Measurements from ENCODE around the gene RIMS4.

RIMS4 gene

DNA sequence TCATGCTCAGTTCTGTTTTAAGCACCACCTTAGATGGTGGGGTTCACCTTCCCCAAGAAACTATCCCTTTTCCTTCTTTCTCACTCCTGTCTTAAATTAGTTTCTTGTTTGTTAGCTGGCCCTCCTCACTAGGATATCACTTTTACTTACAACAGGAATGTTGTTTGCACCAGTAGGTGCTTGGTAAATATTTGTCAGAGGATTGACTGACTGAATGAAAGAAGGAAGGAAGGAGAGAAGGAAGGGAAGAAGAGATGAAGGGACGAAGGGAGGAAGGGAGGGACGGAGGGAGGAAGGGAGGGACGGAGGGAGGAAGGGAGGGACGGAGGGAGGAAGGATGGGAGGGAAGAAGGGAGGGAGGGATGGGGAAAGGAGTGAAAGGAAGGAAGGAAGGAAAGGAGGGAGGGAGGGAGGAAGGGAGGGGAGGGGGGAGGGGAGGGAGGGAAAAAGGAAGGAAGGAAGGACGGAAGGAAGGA is 65.2 kb downstream of the RIMS4 start:
- Histone ChIP-seq H3K4me1 (ENCODE audit: low read length) (peaks cover 3% of the 10 kb centered on the region; the same call in 1 of the 2 replicates), H3F3A (ENCODE audit: insufficient read depth, low read length) (no peaks in the 10 kb centered on the region), H3K4me2 (ENCODE audit: low read depth, low read length) (no peak overlapping the region), H3K9ac (ENCODE audit: low read length) (no peak overlapping the region), H2AFZ (ENCODE audit: low read length) (no peak overlapping the region), H4K20me1 (ENCODE audit: insufficient read depth, low read length) (no peaks in the 10 kb centered on the region), H3K9me2 (replicated peaks; ENCODE audit: insufficient read depth, low read length) (no peaks in the 10 kb centered on the region), H3K79me2 (ENCODE audit: low read length) (no peaks in the 10 kb centered on the region), H3K4me3 (ENCODE audit: low read length) (no peak overlapping the region), H3K9me3 (replicated peaks; ENCODE audit: insufficient read depth, low read length) (no peaks in the 10 kb centered on the region), H3K36me3 (replicated peaks; ENCODE audit: insufficient read depth, low read length) (no peaks in the 10 kb centered on the region), H3K27ac (ENCODE audit: low read length) (no peak overlapping the region), H3K27me3 (replicated peaks; ENCODE audit: insufficient read depth, low read length) (peaks cover 69% of the 10 kb centered on the region)
- TF ChIP-seq EZH2 (optimal IDR thresholded peaks at IDR 0.05; ENCODE audit: low read depth, low read length) (no peak), EZH2phosphoT487 (IDR thresholded peaks at IDR 0.05; ENCODE audit: low read length) (no peak)
- TF ChIP-seq, protein P1, sequence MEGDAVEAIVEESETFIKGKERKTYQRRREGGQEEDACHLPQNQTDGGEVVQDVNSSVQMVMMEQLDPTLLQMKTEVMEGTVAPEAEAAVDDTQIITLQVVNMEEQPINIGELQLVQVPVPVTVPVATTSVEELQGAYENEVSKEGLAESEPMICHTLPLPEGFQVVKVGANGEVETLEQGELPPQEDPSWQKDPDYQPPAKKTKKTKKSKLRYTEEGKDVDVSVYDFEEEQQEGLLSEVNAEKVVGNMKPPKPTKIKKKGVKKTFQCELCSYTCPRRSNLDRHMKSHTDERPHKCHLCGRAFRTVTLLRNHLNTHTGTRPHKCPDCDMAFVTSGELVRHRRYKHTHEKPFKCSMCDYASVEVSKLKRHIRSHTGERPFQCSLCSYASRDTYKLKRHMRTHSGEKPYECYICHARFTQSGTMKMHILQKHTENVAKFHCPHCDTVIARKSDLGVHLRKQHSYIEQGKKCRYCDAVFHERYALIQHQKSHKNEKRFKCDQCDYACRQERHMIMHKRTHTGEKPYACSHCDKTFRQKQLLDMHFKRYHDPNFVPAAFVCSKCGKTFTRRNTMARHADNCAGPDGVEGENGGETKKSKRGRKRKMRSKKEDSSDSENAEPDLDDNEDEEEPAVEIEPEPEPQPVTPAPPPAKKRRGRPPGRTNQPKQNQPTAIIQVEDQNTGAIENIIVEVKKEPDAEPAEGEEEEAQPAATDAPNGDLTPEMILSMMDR (IDR thresholded peaks at IDR 0.05; ENCODE audit: low read length) = no peak
- DNase-seq = no peak

DNA sequence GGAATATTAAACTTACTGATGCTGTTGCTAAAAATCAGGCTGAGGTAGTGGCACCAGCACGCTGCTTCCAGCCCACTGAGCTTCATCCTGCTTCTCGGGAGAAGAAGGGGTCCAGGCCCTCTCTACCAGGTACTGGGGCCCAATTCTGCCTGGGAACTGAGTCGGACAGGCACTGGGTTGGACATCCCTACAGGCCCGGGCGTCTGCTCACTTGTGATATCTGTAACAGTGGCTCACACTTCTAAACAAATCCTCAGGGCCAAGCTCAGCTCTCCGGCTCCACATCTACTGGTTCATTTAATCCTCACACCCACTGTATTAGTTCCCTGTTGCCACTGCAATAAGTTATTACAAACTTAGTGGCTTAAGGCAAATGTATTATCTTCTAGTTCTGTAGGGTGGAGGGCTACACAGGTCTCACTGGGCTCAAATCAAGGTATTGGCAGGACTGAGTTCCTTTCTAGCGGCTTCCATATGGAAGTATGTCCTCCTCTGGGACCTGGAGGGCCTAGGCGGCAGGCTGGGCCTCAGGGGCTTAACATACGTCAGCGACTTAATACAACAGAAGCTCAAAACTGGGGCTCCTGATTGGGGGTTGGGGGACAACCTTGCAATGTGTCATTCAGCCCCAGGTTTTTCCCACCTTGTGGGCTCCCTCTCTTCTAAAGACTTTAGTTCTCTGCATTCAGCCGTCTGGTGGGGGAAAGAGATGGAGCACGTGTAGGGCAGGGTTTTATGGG is 66.3 kb downstream of the RIMS4 start:
- Histone ChIP-seq H3K4me1 (ENCODE audit: low read length) (peaks cover 3% of the 10 kb centered on the region; the same call in 1 of the 2 replicates), H3K9ac (ENCODE audit: low read length) (no peak overlapping the region), H3K9me3 (replicated peaks; ENCODE audit: insufficient read depth, low read length) (no peaks in the 10 kb centered on the region), H3F3A (ENCODE audit: insufficient read depth, low read length) (no peaks in the 10 kb centered on the region), H3K4me3 (ENCODE audit: low read length) (no peak overlapping the region), H3K36me3 (replicated peaks; ENCODE audit: insufficient read depth, low read length) (no peaks in the 10 kb centered on the region), H3K27ac (ENCODE audit: low read length) (no peak overlapping the region), H3K79me2 (ENCODE audit: low read length) (no peaks in the 10 kb centered on the region), H4K20me1 (ENCODE audit: insufficient read depth, low read length) (no peaks in the 10 kb centered on the region), H3K9me2 (replicated peaks; ENCODE audit: insufficient read depth, low read length) (no peaks in the 10 kb centered on the region), H3K27me3 (replicated peaks; ENCODE audit: insufficient read depth, low read length) (peaks cover 62% of the 10 kb centered on the region), H3K4me2 (ENCODE audit: low read depth, low read length) (no peak overlapping the region), H2AFZ (ENCODE audit: low read length) (no peak overlapping the region)
- DNase-seq = no peak
- no peak for TF ChIP-seq EZH2phosphoT487 (IDR thresholded peaks at IDR 0.05; ENCODE audit: low read length)
- TF ChIP-seq EZH2 (optimal IDR thresholded peaks at IDR 0.05; ENCODE audit: low read depth, low read length) = no peak
- TF ChIP-seq, protein P1 (IDR thresholded peaks at IDR 0.05; ENCODE audit: low read length) = no peak

DNA sequence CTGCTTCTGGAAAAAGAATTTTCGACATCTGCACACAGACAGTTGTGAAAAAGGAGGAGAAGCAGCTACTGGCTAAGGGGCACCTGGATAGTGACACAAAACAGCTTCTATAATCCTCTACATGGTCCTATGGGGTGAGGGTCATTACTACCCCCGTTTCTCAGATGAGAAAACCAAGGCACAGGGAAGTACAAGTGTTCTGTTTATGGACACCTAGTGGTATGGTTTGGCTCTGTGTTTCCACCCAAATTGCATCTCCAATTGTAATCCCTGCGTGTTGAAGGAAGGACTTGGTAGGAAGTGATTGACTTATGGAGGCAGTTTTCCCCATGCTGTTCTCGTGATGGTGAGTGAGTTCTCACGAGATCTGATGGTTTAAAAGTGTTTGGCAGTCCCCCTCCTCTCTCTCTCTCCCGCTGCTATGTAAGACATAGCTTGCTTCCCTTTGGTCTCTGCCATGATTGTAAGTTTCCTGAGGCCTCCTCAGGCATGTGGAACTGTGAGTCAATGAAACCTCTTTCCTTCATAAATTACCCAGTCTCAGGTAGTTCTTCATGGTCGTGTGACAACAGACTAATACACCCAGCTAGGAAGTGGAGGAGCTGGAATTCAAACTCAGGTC is 67.2 kb downstream of the RIMS4 start:
- Histone ChIP-seq H3K4me3 (ENCODE audit: low read length) (no peak overlapping the region), H3K27ac (ENCODE audit: low read length) (no peak overlapping the region), H3F3A (ENCODE audit: insufficient read depth, low read length) (no peaks in the 10 kb centered on the region), H3K4me2 (ENCODE audit: low read depth, low read length) (no peak overlapping the region), H3K79me2 (ENCODE audit: low read length) (no peaks in the 10 kb centered on the region), H3K9me3 (replicated peaks; ENCODE audit: insufficient read depth, low read length) (no peaks in the 10 kb centered on the region), H3K9ac (ENCODE audit: low read length) (no peak overlapping the region), H3K27me3 (replicated peaks; ENCODE audit: insufficient read depth, low read length) (peaks cover 55% of the 10 kb centered on the region), H2AFZ (ENCODE audit: low read length) (no peak overlapping the region), H4K20me1 (ENCODE audit: insufficient read depth, low read length) (no peaks in the 10 kb centered on the region), H3K9me2 (replicated peaks; ENCODE audit: insufficient read depth, low read length) (no peaks in the 10 kb centered on the region), H3K36me3 (replicated peaks; ENCODE audit: insufficient read depth, low read length) (no peaks in the 10 kb centered on the region), H3K4me1 (ENCODE audit: low read length) (peaks cover 3% of the 10 kb centered on the region; the same call in 1 of the 2 replicates)
- no peak for DNase-seq
- TF ChIP-seq EZH2phosphoT487 (IDR thresholded peaks at IDR 0.05; ENCODE audit: low read length) = no peak
- TF ChIP-seq EZH2 (optimal IDR thresholded peaks at IDR 0.05; ENCODE audit: low read depth, low read length) = no peak
- TF ChIP-seq, protein P1 (IDR thresholded peaks at IDR 0.05; ENCODE audit: low read length) = no peak

All from MM.1S (cell line).